Natural killer cell treated with Interleukin-12 subunit alpha and Interleukin-12 subunit beta and Interleukin-15 and Interleukin-18, amount 100 ng/mL, for 72 hours (primary cell): ENCODE measurements around the gene PLEKHO1. TPM values are rescaled to one million over a fixed set of nuclear protein-coding genes. Genes with fewer than 3 reads are reported as not detected.
"Not testable (repeated sequence)": the region's sequence is repeated elsewhere in the genome, so short reads cannot be mapped to it uniquely, and the experiment has no call there.

Experiments used
- ATAC-seq, 2 donors: fragments of 150-1000 bp; cut with Tn5 transposase in 1 of 2; sonication (Bioruptor Pico), chemical (Tn5 transposase) in 1 of 2; 2 replicates each; pipeline ENCODE4 v1.10.0; 2021
- DNase-seq: peaks from one replicate; pipeline ENCODE4 v3.0.0; 2022; ENCODE audit warnings: low spot score
- H3K27ac Mint-ChIP-seq, 2 donors: 1 replicate in 1 of 2; 2 replicates in 1 of 2; pipeline ENCODE4 v1.8.0; 2022; ENCODE audit warnings: mixed read lengths in 2 of 2, mild to moderate bottlenecking in 1 of 2, moderate library complexity in 1 of 2
- H3K27me3 Mint-ChIP-seq, 2 donors: 1 replicate in 1 of 2; 2 replicates in 1 of 2; pipeline ENCODE4 v1.8.0; 2022; ENCODE audit warnings: mixed read lengths in 2 of 2
- H3K36me3 Mint-ChIP-seq: one replicate; pipeline ENCODE4 v1.8.0; 2022; ENCODE audit warnings: mixed read lengths
- H3K4me1 Mint-ChIP-seq, 2 donors: 1 replicate in 1 of 2; 2 replicates in 1 of 2; pipeline ENCODE4 v1.8.0; 2022; ENCODE audit warnings: low read depth in 2 of 2, mixed read lengths in 2 of 2, mild to moderate bottlenecking in 1 of 2
- H3K4me3 Mint-ChIP-seq: one replicate; pipeline ENCODE4 v1.8.0; 2022; ENCODE audit warnings: mixed read lengths
- H3K9me3 Mint-ChIP-seq: 2 replicates; pipeline ENCODE4 v1.8.0; 2022; ENCODE audit warnings: mixed read lengths
- total RNA-seq, 2 donors: library from RNA; stranded (reverse); gene quantifications; one replicate each; pipeline ENCODE4 v1.2.3, GENCODE V29; 2022

Gene PLEKHO1
- total RNA-seq, 2 donors from 2014 or later = 40.9 to 65.2 TPM

GRCh38 chr1:150173141-150173585 lies 23.4 kb downstream of the PLEKHO1 start:
- no peaks in the 10 kb centered on the region for H3K27me3 Mint-ChIP-seq
- H3K4me1 Mint-ChIP-seq = no peaks in the 10 kb centered on the region

GRCh38 chr1:150176593-150176992 lies 26.9 kb downstream of the PLEKHO1 start:
- Mint-ChIP-seq H3K4me3 (no peak overlapping the region), H3K36me3 (no peaks in the 10 kb centered on the region), H3K27ac (no peak overlapping the region), H3K27me3 (no peaks in the 10 kb centered on the region), H3K4me1 (no peaks in the 10 kb centered on the region), H3K9me3 (no peaks in the 10 kb centered on the region)
- ATAC-seq (no peak), DNase-seq (no peak)

More at GRCh38 chr1:150173141-150173585, 23.4 kb downstream of the PLEKHO1 start:
- H3K4me3 Mint-ChIP-seq = no peak overlapping the region
- no peak overlapping the region for H3K27ac Mint-ChIP-seq
- ATAC-seq (no peak), DNase-seq (no peak)
- H3K36me3 Mint-ChIP-seq = no peaks in the 10 kb centered on the region
- H3K9me3 Mint-ChIP-seq = no peaks in the 10 kb centered on the region

GRCh38 chr1:150178548-150178947 lies 28.8 kb downstream of the PLEKHO1 start:
- Mint-ChIP-seq H3K27me3 (no peaks in the 10 kb centered on the region), H3K36me3 (no peaks in the 10 kb centered on the region), H3K4me1 (no peaks in the 10 kb centered on the region), H3K4me3 (no peak overlapping the region), H3K27ac (no peak overlapping the region), H3K9me3 (no peaks in the 10 kb centered on the region)
- ATAC-seq (no peak), DNase-seq (no peak)

GRCh38 chr1:150179867-150180266 lies 30.2 kb downstream of the PLEKHO1 start:
- Mint-ChIP-seq H3K27me3 (no peaks in the 10 kb centered on the region), H3K4me3 (no peak overlapping the region), H3K36me3 (no peaks in the 10 kb centered on the region), H3K9me3 (no peaks in the 10 kb centered on the region), H3K27ac (no peak overlapping the region), H3K4me1 (no peaks in the 10 kb centered on the region)
- no peak for DNase-seq
- ATAC-seq = no peak

DNA sequence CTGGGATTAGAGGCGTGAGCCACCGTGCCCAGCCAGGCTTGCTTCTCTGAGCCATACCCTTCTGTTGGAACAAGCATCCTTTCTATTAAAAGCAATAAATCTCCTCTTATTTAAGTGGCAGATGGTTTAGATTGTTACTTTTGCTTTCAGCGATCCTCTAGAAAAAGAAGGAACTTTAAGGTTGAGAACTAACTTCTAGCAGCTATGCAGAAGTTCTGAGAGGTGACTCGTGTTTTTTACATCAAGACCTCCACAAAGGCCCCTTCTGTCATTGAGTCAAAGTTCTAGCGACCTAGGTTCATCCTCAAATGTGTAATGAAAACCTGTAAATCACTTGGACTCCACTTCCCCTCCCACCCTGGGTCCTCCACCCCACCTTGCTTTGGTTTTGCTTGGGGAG lies 30.8 kb downstream of the PLEKHO1 start:
- no peak for ATAC-seq
- no peaks in the 10 kb centered on the region for H3K27me3 Mint-ChIP-seq

DNA sequence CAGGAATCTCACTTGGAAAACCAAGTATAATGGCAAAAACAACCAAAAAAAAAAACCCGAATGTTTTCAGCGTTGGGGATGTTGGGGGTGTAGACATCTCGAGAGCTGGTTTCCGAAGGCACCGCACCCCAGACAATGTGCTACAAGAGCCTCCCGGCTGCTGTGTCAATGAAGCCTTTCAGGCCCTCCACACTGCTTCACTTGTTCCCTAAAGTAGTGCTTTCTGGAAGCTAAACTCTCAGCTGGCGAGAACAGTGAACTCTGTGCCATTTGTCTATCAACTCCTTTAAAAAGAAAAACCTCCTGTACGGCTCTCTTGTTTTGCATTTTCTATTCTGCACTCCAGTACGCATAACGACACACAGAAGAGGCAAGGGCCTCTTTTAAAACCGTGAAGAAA lies 32.5 kb downstream of the PLEKHO1 start:
- DNase-seq = no peak
- no peaks in the 10 kb centered on the region for H3K36me3 Mint-ChIP-seq
- no peaks in the 10 kb centered on the region for H3K27me3 Mint-ChIP-seq
- H3K9me3 Mint-ChIP-seq = no peaks in the 10 kb centered on the region
- ATAC-seq = no peak
- H3K4me3 Mint-ChIP-seq = no peak overlapping the region
- no peak overlapping the region for H3K27ac Mint-ChIP-seq
- H3K4me1 Mint-ChIP-seq = peaks cover 4 to 5% of the 10 kb centered on the region in 2 donors

More for the DNA sequence above, 30.8 kb downstream of the PLEKHO1 start:
- Mint-ChIP-seq H3K4me3 (no peak overlapping the region), H3K27ac (no peak overlapping the region), H3K4me1 (no peaks in the 10 kb centered on the region), H3K9me3 (no peaks in the 10 kb centered on the region), H3K36me3 (no peaks in the 10 kb centered on the region)
- DNase-seq = no peak

DNA sequence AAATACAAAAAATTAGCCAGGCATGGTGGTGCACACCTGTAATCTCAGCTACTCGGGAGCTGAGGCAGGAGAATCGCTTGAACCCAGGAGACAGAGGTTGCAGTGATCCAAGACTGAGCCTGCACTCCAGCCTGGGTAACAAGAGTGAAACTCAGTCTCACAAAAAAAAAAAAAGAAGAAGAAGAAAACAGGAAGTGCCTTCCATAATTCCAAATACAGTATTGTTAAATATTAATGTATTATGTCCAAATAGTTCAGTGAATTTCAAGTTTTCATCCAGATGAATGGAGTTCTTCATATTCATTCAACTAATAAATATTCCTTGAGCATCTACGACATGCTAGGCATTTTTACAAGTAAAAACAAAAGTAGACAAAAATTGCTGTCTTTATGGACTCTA lies 33.3 kb downstream of the PLEKHO1 start:
- DNase-seq (no peak), ATAC-seq (no peak)
- Mint-ChIP-seq H3K4me1 (peaks cover 9 to 10% of the 10 kb centered on the region in 2 donors), H3K4me3 (no peak overlapping the region), H3K27ac (no peak overlapping the region), H3K27me3 (no peaks in the 10 kb centered on the region), H3K9me3 (no peaks in the 10 kb centered on the region), H3K36me3 (no peaks in the 10 kb centered on the region)

DNA sequence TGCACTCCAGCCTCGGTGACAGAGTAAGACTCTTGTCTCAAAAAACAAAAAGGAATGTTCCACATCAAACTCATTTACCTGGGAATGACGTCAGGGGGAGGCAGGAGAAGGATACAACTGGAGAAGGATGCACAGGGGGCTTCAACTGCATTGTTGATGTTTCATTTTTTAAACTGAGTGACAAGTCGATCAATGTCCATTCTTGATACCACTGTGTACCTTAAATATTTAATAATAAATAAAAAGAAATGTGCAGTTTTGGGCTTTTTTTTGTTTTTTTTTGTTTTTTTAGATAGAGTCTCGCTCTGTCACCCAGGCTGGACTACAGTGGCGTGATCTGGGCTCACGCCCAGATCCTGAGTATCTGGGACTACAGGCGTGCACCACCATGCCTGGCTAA lies 35.8 kb downstream of the PLEKHO1 start:
- H3K36me3 Mint-ChIP-seq = no peaks in the 10 kb centered on the region
- H3K4me1 Mint-ChIP-seq = peaks cover 9 to 10% of the 10 kb centered on the region in 2 donors
- no peaks in the 10 kb centered on the region for H3K27me3 Mint-ChIP-seq
- no peak overlapping the region for H3K27ac Mint-ChIP-seq
- no peak for DNase-seq
- no peak overlapping the region for H3K4me3 Mint-ChIP-seq
- no peak for ATAC-seq
- H3K9me3 Mint-ChIP-seq = no peaks in the 10 kb centered on the region

GRCh38 chr1:150186438-150186788 lies 36.7 kb downstream of the PLEKHO1 start:
- not testable (repeated sequence) for DNase-seq, H3K36me3 Mint-ChIP-seq, H3K27me3 Mint-ChIP-seq, H3K9me3 Mint-ChIP-seq, ATAC-seq, H3K4me3 Mint-ChIP-seq
- peaks cover 9 to 10% of the 10 kb centered on the region in 2 donors for H3K4me1 Mint-ChIP-seq
- H3K27ac Mint-ChIP-seq = peak overlapping the region in 1 of 2 donors; percentile 53

GRCh38 chr1:150186789-150187559 lies 37.3 kb downstream of the PLEKHO1 start:
- Mint-ChIP-seq H3K9me3 (no peaks in the 10 kb centered on the region), H3K27ac (peak overlapping the region; percentile 53 to 76), H3K4me3 (peak overlapping the region; percentile 46), H3K4me1 (peaks cover 9 to 10% of the 10 kb centered on the region in 2 donors), H3K27me3 (no peaks in the 10 kb centered on the region), H3K36me3 (no peaks in the 10 kb centered on the region)
- ATAC-seq = peak; percentile 62 to 81
- no peak for DNase-seq

- Mint-ChIP-seq H3K36me3 (no peaks in the 10 kb centered on the region), H3K4me3 (peak overlapping the region; percentile 46), H3K27me3 (no peaks in the 10 kb centered on the region), H3K9me3 (no peaks in the 10 kb centered on the region), H3K4me1 (peaks cover 9 to 10% of the 10 kb centered on the region in 2 donors), H3K27ac (peak overlapping the region; percentile 53 to 76)
- DNase-seq (no peak), ATAC-seq (peak in 1 of 2 donors; percentile 48)
Measured at GRCh38 chr1:150187560-150187931, 37.8 kb downstream of the PLEKHO1 start.

DNA sequence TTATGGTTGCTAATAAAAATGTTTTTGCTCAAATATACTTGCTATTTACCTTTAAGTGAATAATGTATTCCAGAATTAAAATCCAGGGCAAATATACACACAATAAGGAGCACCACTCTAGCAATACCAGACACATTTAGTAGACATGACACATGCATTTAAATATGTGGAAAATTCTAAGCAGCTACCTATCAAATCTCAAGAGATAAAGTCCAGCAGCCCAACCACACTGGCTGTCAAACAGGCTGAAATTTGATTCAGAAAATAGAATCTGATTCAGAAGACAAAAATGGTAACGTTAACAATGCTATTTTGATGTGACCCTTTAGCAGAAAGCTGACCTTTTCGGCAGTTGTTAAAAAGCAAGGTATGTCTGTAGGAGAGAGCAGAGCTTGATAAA lies 42.3 kb downstream of the PLEKHO1 start:
- Mint-ChIP-seq H3K36me3 (no peaks in the 10 kb centered on the region), H3K27ac (no peak overlapping the region), H3K9me3 (no peaks in the 10 kb centered on the region), H3K4me1 (peaks cover 7 to 8% of the 10 kb centered on the region in 2 donors), H3K4me3 (no peak overlapping the region), H3K27me3 (peaks cover 6 to 15% of the 10 kb centered on the region in 2 donors)
- no peak for DNase-seq
- ATAC-seq = no peak

DNA sequence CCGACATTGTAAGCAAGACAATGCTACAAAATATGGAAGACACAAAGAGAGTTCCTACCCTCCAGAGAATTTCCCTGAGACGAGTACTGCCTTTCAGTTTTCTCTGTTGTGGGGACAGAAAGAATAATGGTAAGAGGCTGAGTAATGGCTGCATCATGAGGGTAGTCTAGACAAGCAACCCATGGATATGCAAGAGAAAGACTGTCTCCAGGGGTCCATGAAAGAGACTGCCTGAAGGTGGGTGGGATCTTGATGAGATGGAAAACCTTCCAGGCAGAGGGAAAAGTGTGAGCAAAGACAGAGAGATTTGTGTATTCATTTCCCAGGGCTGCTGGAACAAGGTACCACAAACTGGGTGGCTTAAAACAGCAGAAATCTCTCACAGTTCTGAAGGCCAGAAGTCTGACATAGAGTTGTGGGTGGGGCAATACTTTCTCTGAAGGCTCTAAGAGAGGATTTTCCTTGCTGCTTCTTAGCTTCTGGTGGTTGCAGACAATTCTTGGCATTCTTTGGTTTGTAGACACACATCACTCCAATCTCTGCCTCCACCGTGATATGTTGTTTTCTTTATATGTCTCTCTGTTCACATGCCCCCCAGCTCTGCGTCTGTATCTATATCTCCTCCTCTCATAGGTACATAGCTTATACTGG lies 44.8 kb downstream of the PLEKHO1 start:
- no peaks in the 10 kb centered on the region for H3K36me3 Mint-ChIP-seq
- no peak for DNase-seq
- no peaks in the 10 kb centered on the region for H3K9me3 Mint-ChIP-seq
- no peak overlapping the region for H3K27ac Mint-ChIP-seq
- ATAC-seq = no peak
- H3K4me1 Mint-ChIP-seq = no peaks in the 10 kb centered on the region
- peaks cover 7 to 15% of the 10 kb centered on the region in 2 donors for H3K27me3 Mint-ChIP-seq
- H3K4me3 Mint-ChIP-seq = no peak overlapping the region

DNA sequence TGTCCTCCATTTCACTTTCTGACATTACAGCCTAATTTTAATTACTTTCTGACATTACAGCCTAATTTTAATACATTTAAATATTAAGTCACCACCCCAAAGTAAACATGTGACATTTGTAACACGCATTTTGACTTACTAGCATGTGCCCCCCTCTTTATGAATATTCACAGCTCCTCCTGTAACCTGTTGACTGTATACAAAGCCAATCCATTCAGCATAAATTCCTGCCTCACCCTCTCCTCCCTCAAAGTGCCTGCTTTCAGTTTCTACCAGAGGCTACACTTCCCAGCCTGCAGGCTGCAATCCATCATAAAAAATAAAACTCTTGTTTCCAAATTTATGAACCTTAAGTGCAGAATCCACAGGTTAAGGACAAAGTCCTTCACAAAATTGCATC lies 46.7 kb downstream of the PLEKHO1 start:
- no peaks in the 10 kb centered on the region for H3K9me3 Mint-ChIP-seq
- peaks cover 10 to 15% of the 10 kb centered on the region in 2 donors for H3K27me3 Mint-ChIP-seq
- no peak for DNase-seq
- no peak for ATAC-seq
- no peak overlapping the region for H3K27ac Mint-ChIP-seq
- H3K4me1 Mint-ChIP-seq = no peaks in the 10 kb centered on the region
- H3K36me3 Mint-ChIP-seq = no peaks in the 10 kb centered on the region
- no peak overlapping the region for H3K4me3 Mint-ChIP-seq
